GM21360 (cell line): Measurements from ENCODE around the gene PDGFA.

ENCODE experiments used
- ATAC-seq: cut with Tn5 transposase; IDR thresholded peaks from one replicate; pipeline ENCODE4 v1.9.1; 2021; ENCODE audit warnings: mild to moderate bottlenecking, moderate library complexity; ENCODE audit not compliant: unreplicated experiment

Gene PDGFA

DNA sequence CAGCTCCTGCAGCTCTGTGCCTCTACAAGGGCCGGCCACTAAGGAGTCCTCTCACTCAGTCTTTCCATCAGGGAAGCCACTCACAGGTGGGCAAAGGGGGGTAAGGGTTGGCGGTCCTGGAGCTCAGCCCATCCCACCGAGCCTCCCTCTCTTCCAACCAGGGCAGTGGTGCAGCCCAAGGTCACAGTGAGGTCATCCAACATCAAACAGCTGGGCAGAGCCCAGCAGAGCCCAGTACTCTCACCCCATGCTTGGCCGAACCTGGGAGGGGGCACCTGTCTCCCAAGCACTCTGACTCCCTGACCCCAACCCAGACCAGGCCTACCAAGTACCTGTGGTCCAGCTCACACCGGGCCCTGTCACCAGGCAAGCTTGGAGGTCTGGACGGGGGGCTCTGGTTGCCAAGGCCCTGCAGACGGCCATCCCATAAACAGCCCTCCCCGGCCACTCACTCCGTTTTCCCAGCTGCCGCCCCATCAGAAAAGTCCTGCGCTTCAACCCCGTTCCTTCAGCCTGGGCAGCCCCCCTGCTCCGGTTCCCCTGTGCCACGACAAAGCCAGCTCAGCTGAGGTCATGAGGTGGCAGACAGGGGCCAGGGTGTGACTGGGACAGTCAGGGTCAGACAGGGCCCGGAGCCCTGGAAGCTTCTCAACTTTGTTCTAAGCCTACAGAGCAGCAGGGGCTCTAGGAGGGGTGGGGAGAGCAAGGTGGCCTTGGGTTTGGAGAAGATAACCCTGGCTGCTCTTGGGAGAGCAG is 27.5 kb downstream of the PDGFA start:
- no peak for ATAC-seq

GRCh38 chr7:491292-491957 is 28.2 kb downstream of the PDGFA start:
- ATAC-seq, result no peak

GRCh38 chr7:490461-491291 is 29.0 kb downstream of the PDGFA start:
- ATAC-seq, result no peak

GRCh38 chr7:489876-490275 is 29.8 kb downstream of the PDGFA start:
- ATAC-seq, result no peak

DNA sequence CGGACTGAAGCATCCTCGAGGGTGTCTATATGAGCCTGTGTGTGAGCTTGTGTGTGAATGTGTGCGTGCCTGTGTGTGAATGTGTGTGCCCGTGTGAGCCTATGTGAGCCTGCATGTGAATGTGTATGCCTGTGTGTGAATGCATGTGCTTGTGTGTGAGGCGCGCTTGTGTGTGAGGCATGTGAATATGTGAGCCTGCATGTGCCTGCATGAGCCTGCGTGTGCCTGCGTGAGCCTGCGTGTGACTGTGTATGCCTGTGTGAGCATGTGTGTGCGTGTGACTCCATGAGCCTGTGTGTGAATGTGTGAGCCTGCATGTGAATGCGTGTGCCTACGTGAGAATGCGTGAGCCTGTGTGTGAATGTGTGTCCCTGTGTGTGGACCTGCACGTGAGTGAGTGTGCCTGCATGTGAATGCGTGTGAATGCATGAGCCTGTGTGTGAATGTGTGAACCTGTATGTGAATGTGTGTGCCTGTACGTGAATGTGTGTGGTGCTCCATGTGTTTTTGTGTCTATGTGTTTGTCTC is 33.4 kb downstream of the PDGFA start:
- no peak for ATAC-seq

GRCh38 chr7:485188-486081 is 34.2 kb downstream of the PDGFA start:
- no peak for ATAC-seq

- ATAC-seq, result no peak
These were observed 35.1 kb downstream of the PDGFA start for GRCh38 chr7:484356-485101.

DNA sequence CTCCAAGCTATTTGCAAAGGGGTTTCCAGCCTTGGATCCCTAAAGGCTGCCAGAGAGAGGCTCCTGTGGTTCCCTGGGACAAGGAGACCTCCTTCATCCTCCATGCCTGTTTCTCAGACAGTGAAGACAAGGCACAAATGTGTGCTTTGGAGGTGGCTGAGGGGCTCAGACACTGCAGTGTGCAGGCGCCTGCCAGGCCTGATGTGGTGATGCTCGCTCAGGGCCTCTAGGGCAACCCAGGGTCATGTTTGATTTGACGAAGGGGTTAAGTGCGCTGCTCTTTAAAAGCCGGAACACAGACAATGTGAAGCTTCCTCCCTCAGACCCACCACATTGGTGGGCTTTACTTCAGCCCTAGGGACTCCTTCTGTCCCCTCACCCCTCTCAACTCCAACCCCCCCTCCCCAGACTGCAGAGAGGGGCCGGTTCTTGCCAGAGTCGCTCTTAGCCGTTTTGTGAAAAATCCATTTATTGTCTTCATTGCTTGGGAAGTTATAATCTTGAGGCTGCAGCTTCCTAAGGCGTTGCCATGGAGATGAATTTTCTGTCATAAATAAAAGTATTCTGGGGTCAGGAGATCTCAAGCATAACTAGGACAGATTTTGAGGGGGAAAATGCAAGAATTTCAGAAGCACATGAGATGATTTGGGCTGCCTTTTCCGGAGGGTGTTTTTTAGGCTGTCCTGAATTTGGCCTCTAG is 35.8 kb downstream of the PDGFA start:
- no peak for ATAC-seq

DNA sequence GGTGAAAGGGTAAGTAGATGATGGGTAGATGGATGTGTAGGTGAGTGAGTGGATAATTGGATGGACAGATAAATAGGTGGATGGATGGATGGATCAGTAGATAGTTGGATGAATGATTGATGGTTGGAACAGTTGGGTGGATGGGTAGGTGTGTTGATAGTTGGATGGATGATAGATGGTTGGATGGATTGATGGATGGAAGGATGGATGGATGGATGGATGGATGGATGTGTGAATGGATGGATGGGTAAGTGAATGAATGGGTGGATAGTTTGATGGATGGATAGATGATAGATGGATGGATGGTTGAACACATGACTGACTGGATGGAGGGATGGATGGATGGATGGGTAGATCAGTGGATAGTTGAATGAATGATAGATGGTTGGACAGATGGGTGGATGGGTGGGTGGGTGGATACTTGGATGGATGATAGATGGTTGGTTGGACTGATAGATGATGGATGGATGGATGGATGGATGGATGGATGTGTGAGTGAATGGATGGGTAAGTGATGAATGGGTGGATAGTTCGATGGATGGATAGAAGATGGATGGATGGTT is 37.0 kb downstream of the PDGFA start:
- ATAC-seq, result no peak

DNA sequence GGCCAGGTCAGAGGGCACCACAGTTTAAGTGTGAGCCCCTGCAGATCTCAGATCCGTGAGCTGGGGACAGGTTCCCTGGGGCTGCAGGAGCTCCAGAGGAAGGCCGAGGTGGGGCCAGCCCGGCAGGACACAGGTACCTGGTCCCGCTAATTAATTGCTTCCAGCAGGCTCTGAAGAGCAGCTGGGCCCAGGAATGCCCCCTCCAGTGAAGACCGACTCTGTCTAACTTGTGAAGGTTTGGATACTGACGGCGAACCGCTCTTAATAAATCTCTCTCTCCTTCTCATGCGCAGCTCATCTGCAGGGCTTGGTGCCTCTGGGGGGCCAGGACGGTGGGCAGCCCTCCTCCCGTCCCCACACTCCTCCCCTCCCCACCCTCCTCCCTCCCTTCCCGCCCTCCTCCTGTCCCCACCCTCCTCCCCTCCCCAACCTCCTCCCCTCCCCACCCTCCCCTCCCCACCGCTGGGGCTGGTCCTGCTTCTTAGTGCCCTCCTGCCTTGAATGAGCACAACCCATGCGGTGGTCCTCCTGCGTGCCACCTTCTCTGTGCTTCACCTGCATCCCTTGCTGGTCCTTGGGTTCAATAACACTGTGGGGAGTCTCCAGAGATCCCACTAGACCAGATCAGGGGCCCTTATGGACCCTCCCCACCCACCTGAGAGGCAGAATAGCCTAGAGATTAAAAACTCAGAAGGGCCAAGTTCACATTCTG is 38.3 kb downstream of the PDGFA start:
- no peak for ATAC-seq

DNA sequence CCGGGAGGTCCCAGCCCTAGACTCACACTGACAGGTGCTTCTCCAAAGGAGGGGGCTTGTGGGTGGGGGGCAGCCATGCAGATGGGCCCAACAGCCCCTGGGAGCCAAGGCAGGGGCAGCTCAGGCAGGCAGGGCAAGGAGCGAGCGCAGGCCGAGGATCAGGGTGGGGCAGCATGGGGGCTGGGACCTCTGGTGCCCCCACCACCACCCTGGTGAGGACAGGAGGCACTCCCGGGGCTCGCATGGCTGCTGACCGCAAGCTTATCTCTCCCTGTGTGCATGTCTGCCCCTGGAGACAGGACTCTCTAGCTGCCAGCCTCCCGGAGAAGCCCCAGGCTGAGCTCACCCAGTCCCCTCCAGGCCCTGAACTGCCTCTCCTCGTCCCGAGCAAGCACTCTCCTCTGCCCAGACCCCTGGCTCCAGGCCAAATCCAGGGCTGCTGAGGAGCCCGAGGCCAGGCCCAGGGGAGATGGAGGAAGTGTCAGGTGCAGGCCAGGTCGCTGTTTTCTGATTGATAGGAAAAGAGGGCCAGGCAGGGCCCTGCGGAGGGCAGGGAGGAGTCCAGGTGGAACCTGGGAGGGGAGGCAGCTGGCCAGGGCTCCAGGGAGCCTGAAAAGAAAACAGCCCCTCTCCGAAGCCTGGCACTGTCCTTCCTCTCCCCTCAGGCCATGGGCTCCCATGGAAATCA is 39.0 kb downstream of the PDGFA start:
- no peak for ATAC-seq

- ATAC-seq, result no peak
These were observed 39.6 kb downstream of the PDGFA start for GRCh38 chr7:479948-480499.

GRCh38 chr7:479115-479947 is 40.3 kb downstream of the PDGFA start:
- ATAC-seq, result no peak

DNA sequence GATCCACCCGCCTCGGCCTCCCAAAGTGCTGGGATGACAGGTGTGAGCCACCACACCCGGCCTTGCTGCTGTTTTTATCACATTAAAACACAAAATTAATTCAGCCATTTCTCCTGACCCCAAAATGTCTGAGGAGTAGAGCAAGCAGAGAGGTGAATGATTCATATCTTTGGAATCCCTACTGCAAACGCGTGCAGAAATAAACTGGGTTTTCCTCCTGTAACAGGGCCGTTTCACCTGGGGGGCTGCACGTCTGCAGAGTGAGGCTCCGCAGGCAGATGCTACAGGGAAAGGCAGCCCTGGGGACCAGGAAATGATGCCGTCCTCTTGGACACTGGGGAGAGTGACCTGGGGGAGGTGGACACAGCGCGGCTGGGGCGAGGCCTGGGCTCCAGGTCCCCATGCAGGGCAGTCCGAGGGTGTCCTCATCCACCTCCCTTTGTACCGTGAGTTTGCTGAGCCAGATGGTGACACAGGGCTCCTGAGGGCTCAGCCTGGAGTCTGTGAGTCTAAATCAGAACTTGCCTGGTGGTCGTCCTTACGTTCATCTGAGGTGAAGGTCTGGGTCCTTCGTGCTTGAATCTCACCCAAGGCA is 41.9 kb downstream of the PDGFA start:
- ATAC-seq, result no peak

DNA sequence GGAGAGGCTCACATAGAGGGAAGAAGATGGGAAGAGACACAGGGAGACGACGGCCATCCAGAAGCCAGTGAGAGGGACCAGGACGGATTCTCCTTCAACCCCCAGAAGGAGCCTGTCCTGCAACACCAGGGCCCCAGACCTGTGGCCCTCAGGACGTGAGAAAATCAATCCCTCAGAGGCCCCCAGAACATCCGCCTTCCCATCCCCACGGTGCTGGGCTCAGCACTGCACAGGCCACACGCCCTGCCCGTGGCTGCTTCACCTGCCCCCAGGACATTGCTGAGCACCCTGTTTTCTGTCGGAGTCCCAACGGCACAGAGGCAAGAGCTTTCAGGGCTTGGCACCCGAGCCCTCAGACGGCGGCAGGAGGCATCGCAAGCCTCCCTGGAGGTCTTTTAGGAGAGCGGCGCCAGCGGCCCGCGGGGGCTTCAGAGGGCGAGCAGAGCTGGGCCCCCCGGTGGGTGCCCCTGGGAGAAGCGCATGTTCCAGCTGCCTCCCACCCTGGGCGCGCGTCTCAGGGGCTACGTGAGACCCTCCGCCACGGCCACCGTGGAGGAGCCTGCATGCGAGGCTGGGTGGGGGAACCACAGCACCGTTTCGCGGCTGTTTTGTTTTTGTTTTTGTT is 42.8 kb downstream of the PDGFA start:
- no peak for ATAC-seq
